HG03571 (cell line): Measurements from ENCODE around the gene NEK9.
"Not testable (repeated sequence)": the region's sequence is repeated elsewhere in the genome, so short reads cannot be mapped to it uniquely, and the experiment has no call there.

Experiments
- ATAC-seq: cut with Tn5 transposase; IDR thresholded peaks from one replicate; pipeline ENCODE4 v1.9.1; 2021; ENCODE audit not compliant: unreplicated experiment

The NEK9 gene

DNA sequence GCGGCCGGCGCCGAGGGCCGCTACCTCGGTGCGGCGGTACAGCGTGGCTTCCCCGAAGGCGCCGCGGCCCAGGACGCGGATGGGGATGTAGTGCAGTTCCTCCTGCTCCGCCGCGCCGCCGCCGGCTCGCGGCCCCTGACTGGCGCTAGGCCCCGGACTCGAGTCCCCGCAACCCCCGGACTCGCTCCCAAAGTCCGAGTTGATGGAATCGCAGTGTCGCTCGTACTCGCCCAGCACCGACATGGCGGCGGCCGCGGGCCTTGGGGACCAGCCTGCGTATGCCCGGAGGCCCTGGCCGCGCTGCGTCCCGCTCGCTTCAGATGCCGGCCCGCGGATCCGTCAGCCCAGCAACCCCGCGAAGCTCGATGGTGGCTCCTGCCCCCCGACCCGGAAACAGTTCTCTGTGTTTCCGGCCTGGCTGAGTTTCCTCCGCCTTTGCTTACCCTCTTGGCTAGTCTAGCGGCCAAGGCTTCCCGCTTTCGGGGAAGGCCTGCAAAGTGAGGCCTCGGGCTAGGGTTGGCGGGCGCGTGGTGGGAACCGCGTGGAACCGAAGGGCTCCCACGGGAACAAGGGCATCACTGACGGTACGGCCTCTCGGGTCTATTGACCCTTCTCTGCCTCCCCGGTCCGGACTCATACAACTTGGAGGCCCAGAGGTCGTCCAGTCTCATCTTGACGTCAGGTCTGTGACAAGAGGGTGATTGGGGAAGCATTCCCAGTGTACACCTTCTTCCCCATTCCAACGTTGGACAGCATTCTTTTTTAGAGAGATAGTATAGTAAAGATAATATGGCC is at the start of gene NEK9:
NEK9 (minus strand) TSS at position 370 of the 795 bp plus-strand sequence; CDS start at position 243, 127 bp downstream.
- peak; percentile 81 for ATAC-seq

DNA sequence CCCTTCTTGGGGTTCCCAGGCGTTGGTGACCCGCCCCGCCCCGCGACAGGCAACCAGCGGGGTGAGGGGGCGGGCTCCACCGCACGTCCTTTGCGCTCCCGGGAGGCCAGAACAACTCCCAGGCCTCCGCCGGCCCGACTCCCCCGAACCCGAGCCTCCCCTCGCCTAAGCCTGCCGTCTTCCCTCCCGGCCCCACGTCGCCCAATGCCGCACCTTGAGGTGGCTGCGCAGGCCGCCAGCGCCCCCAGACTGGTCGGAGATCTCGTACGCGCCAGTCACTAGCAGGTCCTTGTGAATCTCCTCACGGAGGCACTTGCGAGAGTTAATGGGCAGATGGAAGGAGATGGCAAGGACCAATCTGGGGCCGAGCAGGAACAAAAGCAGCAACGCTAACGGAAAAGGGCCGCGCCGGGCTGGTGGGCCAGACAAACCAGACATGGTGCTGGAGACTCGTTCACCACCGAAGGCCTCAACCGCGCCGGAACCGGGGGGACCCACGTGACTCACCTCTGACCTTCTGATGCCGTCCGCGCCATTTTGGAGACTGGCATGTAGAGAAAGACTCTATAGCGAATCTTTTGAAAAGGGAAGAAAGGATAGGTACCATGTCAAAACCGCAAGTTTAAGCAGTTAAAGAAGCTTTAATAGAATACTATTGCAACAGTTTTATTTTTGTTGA is 49.4 kb upstream of the NEK9 start, which contains the start of gene TMED10:
TMED10 (minus strand) TSS at position 471 of the 679 bp plus-strand sequence; CDS start at position 438, 33 bp downstream.
- peak; percentile 67 for ATAC-seq

GRCh38 chr14:75175677-75176141 is 48.9 kb upstream of the NEK9 start:
- peak; percentile 5 for ATAC-seq

DNA sequence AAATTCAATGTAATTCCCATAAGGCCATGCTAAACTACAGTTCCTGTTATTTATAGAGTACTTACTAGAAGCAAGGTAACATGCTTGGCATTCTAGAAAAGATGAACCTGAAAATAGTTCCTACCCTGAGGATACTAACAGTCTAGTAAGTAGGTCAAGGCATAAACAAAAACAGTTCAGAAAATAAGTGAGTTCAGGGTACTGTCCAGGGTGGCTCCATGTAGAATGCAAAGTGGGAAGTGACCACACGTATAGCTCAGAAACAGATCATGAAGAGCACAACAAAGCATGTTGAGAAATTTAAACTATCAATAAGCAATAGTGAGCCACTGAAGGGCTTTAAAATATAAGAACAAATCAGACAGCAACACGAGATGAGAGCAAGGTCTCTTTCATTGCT is 47.2 kb upstream of the NEK9 start:
- no peak for ATAC-seq

GRCh38 chr14:75170772-75171171 is 43.9 kb upstream of the NEK9 start:
- no peak for ATAC-seq

DNA sequence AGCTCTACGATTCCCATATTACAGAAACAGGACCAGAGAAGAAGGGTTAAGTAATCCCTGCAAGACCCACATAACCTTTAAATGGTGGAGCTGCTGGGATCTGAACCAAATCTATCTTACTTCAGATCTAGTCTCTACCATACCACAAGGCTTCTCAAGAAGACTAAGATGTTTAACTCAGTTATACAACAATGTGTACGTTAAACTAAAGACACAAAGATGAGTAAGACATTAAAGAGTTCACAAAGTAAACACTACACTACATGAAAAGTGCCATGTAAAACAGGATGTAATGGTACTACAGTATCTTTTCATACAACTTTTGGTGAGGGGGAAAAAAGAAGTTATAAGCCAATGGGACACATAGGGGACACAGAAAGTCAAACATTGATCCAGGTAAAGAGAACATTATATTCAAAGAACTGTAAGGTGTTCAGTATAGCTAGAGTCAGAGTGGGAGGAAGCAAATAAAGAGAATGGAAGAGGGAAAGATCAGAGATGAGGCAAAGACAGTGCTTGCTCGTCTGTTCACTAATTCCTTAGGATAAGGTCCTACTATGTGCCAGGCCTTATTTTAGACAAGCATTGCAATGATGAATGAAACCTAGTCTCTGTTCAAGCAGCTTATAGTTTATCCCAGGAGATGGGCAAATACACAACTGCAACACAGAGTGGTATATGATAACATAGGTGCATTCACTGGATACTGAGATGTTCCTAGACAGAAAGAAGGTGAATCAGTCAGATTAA is 41.9 kb upstream of the NEK9 start:
- no peak for ATAC-seq

- no peak for ATAC-seq
Observed at GRCh38 chr14:75167325-75167724, 40.5 kb upstream of the NEK9 start.

- ATAC-seq, result no peak
Observed at GRCh38 chr14:75165586-75166391, 38.9 kb upstream of the NEK9 start.

GRCh38 chr14:75164809-75165208 is 38.0 kb upstream of the NEK9 start:
- no peak for ATAC-seq

DNA sequence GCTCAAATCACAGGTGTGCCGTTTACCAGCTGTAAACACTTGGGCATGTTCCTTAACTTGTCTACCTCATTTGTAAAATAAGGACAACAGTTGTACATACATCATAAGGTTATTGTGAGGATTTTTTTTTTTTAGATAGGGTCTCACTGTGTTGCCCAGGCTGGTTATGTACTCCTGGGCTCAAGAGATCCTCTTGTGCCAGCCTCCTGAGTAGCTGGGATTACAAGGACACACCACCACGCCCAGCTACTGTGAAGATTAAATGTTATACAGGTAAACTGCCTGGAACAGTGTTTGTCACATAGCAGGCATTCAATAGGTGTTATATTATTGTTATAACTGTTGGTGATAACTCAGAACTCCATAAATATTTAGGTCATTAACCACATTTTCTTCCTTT is 36.8 kb upstream of the NEK9 start:
- no peak for ATAC-seq

- ATAC-seq, result no peak
Observed at GRCh38 chr14:75162631-75163030, 35.8 kb upstream of the NEK9 start.

DNA sequence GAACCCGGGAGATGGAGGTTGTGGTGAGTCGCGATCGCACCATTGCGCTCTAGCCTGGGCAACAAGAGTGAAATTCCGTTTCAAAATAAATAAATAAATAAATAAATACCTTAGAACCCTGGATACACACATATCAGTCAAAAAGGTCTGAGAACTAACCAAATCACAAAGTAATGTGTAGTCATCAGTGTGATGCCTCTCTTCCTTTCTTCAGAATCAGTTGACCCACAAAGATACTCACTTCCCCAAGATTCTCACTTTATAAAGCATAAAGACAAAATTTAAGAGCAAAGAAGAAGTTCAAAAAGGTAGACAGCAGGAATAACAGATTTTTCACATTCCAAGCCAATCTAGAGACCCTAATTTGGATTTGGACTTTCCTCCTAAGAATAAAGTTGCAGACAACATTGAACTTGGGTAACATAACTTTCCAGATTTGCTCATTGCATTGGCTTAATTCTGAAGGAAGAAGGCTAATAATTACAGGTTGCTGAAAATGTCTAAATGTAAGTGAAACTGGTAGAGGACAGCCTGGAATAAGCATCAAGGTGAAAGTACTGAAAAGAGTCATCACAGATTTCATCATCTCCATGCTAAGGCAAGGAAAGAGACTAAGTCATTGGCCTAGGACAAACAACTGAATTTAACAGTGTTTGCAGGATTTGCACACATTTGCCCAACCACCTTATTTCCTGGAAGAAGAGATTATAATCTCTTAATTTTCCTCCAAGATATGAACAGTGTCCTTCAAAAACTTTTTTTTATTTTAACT is 32.2 kb upstream of the NEK9 start:
- ATAC-seq, result no peak

DNA sequence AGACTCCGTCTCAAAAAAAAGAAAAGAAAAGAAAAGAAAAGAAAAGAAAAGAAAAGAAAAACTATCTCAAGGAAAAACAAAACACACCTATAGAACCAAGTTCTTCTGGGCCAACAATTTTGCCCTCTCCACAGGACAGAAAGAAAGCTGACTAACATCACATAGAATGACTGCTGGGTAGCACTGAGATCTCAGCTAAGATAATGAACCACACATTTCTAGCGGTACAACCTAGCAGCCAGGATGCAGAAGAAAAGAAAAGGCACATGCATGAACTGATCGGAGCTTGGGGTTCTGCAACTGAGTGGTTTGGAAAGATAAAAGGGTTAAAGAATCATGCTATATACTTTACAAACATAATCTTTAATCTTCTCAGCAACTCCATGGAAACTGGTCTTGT is 30.1 kb upstream of the NEK9 start:
- ATAC-seq, result no peak

DNA sequence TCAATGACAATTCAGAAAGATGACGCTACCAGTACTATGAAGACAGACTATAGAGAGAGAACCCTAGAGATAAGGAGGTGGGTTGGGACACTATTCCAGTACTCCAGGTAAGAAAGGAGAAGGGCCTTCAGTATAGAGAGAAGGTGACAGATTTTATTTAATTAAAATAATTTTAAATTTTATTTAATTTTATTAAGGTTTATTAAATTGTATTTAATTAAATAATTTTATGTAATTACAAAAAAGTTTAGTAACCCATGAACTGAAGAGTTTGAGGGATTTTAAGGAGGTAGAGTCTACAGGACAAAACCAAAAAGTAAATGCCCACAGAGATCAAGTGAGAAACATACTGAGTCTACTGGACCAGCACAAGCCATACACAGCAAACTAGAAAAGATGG is 29.3 kb upstream of the NEK9 start:
- no peak for ATAC-seq

GRCh38 chr14:75155169-75155568 is 28.3 kb upstream of the NEK9 start:
- no peak for ATAC-seq

- no peak for ATAC-seq
Observed at GRCh38 chr14:75153295-75153694, 26.4 kb upstream of the NEK9 start.

DNA sequence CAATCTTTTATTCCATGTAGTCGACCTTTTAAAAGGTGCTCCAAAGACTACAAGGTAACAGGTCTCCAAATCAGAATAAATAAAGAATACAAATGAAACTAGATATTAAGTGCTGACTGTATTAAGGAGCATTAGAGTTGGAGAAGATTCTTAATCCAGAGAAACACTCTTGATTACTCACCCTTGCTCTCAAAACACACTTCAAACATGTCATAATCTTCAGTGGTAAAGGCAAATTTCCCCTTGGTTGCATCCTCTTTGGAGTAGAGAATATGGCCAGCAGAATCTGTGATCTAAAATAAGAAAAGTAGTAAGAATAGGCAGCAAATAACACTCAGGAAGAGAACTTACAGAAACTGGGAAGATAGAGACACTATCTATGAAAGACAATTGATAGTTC is 25.0 kb upstream of the NEK9 start:
- ATAC-seq, result no peak

- ATAC-seq, result not testable (repeated sequence)
Observed at GRCh38 chr14:75150637-75151036, 23.8 kb upstream of the NEK9 start.

GRCh38 chr14:75150150-75150549 is 23.3 kb upstream of the NEK9 start:
- no peak for ATAC-seq
